GM19397 (cell line): Measurements from ENCODE around the gene ZNF76.

Source experiments
- ATAC-seq: cut with Tn5 transposase; IDR thresholded peaks from one replicate; pipeline ENCODE4 v1.9.1; 2021; ENCODE audit warnings: mild to moderate bottlenecking, moderate library complexity; ENCODE audit not compliant: unreplicated experiment

The ZNF76 gene

GRCh38 chr6:35259194-35259947 lies at the start of gene ZNF76:
ZNF76 (plus strand) TSS chr6:35259735; CDS start chr6:35281152, 21,417 bp downstream.
- peak; percentile 90 for ATAC-seq

DNA sequence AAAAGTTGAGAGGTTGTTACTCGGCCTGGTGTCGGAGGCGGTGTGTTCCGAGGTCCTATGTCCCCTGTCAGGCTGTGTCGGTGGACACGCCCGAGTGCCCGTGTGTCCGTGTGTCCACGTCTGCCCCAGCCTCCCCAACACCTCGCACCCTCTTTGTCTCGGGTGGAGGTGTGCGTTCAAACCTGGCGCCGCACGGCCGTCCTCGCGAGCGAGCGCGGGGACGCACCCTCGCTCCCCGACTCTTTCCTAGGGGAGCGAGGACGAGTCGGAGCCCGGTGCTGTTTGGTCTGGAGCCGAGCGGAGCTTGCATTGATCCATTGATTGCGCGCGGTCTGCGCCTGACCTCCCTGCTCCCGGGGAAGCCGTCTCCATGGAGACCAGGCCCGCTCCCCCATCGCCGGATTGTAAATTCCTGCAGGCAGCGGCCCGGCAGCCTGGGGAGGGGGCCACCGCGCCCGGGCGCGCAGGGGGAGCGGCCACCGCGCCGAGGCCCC lies 46.2 kb upstream of the ZNF76 start:
- no peak for ATAC-seq

DNA sequence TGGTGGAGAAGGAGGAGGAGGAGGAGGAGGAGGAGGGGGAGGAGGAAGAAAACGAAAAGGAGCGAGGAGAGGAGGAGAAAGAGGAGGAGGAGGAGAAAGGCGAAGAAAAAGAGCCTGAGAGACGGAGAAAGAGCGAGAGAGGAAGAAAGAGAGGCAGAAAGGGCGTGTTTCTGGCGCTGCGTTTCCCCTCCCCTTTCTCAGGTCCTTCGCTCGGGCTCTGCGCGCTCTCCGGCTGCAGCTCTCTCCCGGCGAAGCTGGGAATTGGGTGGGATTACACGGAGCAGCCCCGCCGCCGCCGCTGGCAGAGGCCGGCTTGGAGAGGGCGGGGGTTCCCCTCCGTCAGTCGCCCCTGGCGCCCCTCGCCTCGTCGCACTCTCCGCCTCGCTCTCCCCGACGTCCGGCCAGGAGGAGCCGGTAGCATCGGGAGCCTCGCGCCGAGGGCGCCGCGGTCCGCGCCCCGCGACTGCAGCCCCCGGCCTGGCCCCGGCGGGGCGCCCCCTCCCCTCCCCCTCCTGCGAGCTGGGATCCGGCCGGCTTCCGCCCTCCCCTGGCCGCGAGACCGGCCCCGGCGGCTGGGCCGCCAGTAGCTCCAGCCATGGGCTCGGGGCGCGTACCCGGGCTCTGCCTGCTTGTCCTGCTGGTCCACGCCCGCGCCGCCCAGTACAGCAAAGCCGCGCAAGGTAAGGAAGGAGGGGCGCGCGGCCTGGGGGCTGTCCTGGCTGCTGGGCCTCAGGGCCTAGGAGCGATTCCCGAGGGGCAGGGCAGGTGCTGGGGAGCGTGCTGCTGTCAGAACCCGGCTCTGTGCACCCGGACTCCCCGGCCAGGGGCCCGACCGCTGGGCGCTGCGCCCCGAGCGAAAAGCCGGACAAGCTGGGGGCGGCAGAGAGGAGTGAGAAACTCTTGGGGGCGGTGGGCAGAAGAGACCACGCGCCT lies 45.4 kb upstream of the ZNF76 start, which contains the start of gene SCUBE3:
Gene SCUBE3, plus strand, starts transcription at position 133 of the 933 bp plus-strand sequence. Its CDS starts 463 bp downstream, at position 596.
- ATAC-seq: no peak

GRCh38 chr6:35214869-35215664 lies 44.5 kb upstream of the ZNF76 start:
- ATAC-seq: no peak

GRCh38 chr6:35215665-35216411 lies 43.7 kb upstream of the ZNF76 start:
- no peak for ATAC-seq

- ATAC-seq: no peak
Observed at GRCh38 chr6:35216412-35216732, 43.2 kb upstream of the ZNF76 start.

GRCh38 chr6:35216851-35217811 lies 42.4 kb upstream of the ZNF76 start:
- ATAC-seq: no peak

DNA sequence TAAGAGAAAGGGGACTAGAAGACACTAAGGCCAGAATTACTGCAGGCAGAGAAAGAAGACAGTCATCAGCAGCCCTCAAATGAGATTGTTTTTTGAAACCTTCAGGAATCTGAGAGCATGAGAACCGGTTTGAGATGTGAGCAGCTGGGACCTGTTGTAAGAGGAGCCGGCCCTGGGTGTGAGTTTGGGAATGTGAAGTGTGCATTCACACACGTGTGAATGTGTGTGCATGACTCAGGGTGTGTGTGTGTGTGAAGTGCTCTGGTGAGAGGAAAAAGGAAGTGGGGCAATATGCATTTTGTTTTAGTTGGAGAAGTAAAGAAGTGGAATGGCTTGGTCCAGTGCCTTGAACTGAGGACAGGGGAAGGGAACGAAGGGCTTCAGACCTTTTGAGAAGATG lies 41.5 kb upstream of the ZNF76 start:
- ATAC-seq: no peak

- ATAC-seq: no peak
Observed at GRCh38 chr6:35218456-35218855, 41.1 kb upstream of the ZNF76 start.

GRCh38 chr6:35219683-35220326 lies 39.7 kb upstream of the ZNF76 start:
- no peak for ATAC-seq

GRCh38 chr6:35220711-35221110 lies 38.8 kb upstream of the ZNF76 start:
- ATAC-seq: no peak

- no peak for ATAC-seq
Observed at GRCh38 chr6:35223396-35223795, 36.1 kb upstream of the ZNF76 start.

DNA sequence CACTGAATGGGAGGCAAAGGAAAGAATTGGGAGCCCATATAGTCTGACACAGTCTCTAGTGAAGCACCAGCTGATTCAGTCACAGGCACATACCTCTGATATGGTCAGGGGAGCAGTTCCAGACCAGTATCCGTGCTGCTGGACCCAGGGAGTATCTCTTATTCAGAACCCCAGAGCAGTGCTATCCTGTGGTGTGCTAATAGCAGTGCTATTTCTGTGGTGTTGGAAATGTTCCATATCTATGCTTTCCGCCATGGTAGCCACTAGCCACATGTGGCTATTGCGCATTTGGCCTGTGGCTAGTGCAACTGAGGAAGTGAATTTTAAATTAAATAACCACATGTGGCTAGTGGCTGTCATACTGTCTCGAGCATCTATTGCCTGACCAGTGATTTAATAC lies 34.8 kb upstream of the ZNF76 start:
- no peak for ATAC-seq

GRCh38 chr6:35228481-35228880 lies 31.1 kb upstream of the ZNF76 start:
- no peak for ATAC-seq

- ATAC-seq: no peak
Observed at GRCh38 chr6:35229304-35229703, 30.2 kb upstream of the ZNF76 start.

DNA sequence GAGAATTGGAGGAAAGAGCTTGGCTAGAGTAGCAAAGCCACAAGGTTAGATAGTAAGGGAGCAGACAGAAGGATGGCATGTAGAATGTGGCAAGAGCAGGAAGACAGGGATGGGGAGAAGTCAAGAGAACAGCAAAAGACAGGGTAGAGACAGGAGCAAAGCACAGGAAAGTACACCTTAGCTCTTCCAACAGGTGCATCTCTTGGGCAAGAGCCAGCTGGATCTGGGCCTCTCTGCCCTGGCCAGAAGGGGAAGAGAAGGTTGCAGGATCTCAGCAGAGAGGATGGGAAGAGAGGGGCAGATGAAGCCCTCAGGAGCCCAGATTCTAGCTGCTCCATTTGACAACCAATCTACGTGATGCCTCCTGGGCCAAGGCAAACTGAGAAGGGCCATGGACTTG lies 29.0 kb upstream of the ZNF76 start:
- no peak for ATAC-seq

DNA sequence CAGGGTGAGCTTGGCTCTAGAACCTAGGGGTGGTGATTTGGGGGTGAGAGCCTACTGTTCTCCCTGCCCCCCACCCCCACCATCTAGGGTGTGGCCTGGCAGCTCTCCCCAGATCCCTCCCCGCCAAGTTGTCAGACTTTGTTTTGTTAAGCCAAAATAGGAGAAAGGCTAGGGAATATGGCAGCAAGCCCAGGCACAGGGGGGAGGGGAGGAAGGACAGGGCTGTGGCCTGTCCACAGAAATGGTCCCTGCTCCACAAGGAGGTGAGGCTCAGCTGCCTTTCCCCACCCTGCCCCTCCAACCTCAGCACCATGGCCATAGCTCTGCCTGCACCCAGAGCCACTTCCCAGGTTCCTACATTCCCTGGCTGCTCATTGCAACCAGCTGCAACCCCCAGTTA lies 28.6 kb upstream of the ZNF76 start:
- no peak for ATAC-seq

- no peak for ATAC-seq
Observed at GRCh38 chr6:35231563-35231962, 28.0 kb upstream of the ZNF76 start.

DNA sequence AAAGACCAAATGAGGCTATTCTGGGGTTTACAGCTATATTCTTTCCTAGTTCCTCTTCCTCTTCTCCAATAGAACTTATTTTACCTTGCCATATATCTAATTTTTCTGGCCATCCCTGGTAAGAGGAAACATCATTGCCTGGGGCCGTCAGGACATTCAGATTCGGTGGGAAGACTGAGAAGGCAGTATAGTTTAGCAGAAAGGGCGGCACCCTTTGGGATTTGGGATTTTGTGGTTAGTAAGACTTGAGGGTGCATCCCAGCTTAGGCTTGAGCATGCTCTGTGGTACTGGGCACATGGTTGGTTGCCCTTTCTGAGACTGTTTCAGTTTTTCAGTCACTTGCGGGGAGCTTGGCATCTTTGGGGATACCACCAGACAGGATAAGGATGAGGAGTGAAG lies 24.6 kb upstream of the ZNF76 start:
- ATAC-seq: no peak
